ENCODE results near the gene SLCO2B1.
A peak's percentile ranks its signal among the peaks of the same experiment; 100 is the strongest.

Gene SLCO2B1

GRCh38 chr11:75162954-75163353, 12.0 kb downstream of the SLCO2B1 start:
- no peak for DNase-seq
- Mint-ChIP-seq H3K36me3 (ENCODE audit: low read depth) (no peaks in the 10 kb centered on the region), H3K27ac (no peak overlapping the region), H3K4me3 (no peak overlapping the region), H3K4me1 (ENCODE audit: low read depth) (peaks cover 5% of the 10 kb centered on the region), H3K9me3 (peaks cover 2% of the 10 kb centered on the region), H3K27me3 (no peaks in the 10 kb centered on the region)

DNA sequence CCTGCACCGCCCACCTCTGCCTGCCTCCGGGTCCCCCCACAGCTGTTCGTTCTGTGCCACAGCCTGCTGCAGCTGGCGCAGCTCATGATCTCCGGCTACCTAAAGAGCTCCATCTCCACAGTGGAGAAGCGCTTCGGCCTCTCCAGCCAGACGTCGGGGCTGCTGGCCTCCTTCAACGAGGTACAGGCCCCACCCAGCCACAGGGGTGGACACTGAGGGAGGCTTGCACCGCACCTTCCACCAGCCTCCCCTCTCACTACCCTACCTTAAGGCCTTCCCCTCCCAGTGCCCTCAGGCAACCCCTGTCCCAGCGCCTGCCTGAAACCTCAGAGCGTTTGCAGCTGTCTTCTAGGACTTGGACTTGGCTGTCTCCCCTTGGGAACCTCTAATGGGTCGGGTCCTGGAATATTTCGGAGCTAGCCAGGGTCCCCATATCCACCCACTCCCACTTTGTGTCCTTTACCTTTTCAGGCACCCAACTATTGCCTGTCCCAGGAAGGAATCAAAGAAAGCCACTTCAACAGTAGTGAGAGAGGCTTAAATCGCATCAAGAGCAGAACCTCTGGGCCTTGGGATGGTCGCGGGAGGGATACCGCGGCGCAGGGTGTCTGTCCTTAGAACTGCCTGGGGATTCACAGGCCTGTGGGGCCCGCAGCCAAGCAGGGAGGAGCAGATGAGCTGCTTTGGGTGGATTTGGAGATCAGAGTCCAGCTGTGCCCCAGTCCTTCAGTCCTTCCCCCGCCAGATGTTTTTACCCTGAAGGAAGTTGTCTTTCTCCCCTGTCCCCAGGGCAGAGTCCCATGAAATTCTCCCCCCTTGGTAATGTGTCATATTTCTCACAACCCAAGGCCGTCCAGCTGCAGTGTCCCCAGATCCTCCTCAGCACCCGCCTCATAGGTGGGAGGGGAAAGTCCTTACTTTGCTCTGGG, 13.3 kb downstream of the SLCO2B1 start:
- no peaks in the 10 kb centered on the region for H3K27me3 Mint-ChIP-seq
- no peak overlapping the region for H3K27ac Mint-ChIP-seq

GRCh38 chr11:75165721-75166120, 14.8 kb downstream of the SLCO2B1 start:
- H3K4me3 Mint-ChIP-seq, result no peak overlapping the region
- peaks cover under 1% of the 10 kb centered on the region for H3K9me3 Mint-ChIP-seq
- no peak overlapping the region for H3K27ac Mint-ChIP-seq
- no peak for DNase-seq
- H3K36me3 Mint-ChIP-seq (ENCODE audit: low read depth), result no peaks in the 10 kb centered on the region
- peaks cover 5% of the 10 kb centered on the region for H3K4me1 Mint-ChIP-seq (ENCODE audit: low read depth)
- H3K27me3 Mint-ChIP-seq, result no peaks in the 10 kb centered on the region

More for the DNA sequence above, 13.3 kb downstream of the SLCO2B1 start:
- no peak overlapping the region for H3K4me3 Mint-ChIP-seq
- H3K4me1 Mint-ChIP-seq (ENCODE audit: low read depth), result peaks cover 5% of the 10 kb centered on the region
- H3K9me3 Mint-ChIP-seq, result peaks cover 2% of the 10 kb centered on the region
- no peak for DNase-seq
- H3K36me3 Mint-ChIP-seq (ENCODE audit: low read depth), result no peaks in the 10 kb centered on the region

DNA sequence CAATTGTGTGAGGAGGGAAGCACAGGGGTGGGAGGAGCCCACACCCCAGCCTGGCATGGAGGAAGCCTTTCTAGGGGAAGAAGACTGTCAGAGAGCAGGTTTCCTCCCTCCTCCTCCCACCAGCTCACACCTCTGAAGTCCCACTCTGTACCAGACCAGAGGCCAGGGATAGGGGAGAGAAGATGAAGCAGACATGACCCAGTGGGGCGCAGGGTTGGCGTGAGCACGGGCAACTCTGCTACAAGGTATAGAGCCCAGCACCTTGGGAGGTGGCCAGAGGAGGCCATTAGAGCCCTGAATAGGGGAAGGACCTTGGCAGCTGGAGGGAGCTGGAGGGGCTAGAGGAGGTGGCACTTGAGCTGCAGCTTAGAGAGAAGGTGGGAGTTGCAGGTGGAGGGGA, 15.9 kb downstream of the SLCO2B1 start:
- H3K9me3 Mint-ChIP-seq, result no peaks in the 10 kb centered on the region
- H3K36me3 Mint-ChIP-seq (ENCODE audit: low read depth), result no peaks in the 10 kb centered on the region
- no peak overlapping the region for H3K4me3 Mint-ChIP-seq
- H3K27ac Mint-ChIP-seq, result no peak overlapping the region
- no peaks in the 10 kb centered on the region for H3K27me3 Mint-ChIP-seq
- no peak for DNase-seq
- H3K4me1 Mint-ChIP-seq (ENCODE audit: low read depth), result no peaks in the 10 kb centered on the region

DNA sequence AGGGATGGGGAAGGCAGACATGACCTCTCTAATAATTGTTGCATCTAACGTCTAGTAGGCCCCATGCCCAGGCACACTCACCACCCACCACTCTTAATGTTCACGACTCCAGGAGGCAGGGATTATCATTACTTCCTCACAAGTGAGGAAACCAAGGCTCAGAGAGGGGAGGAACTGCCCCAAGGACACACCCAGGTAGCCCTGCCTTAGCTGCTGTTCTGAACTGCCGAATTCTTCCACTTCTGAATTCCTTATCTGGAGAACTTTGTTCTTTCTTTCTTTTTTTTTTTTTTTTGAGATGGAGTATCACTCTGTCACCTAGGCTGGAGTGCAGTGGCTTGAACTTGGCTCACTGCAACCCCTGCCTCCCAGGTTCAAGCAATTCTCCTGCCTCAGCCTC, 16.7 kb downstream of the SLCO2B1 start:
- DNase-seq, result no peak
- Mint-ChIP-seq H3K27ac (no peak overlapping the region), H3K4me1 (ENCODE audit: low read depth) (no peaks in the 10 kb centered on the region), H3K36me3 (ENCODE audit: low read depth) (no peaks in the 10 kb centered on the region), H3K9me3 (no peaks in the 10 kb centered on the region), H3K27me3 (no peaks in the 10 kb centered on the region), H3K4me3 (no peak overlapping the region)

DNA sequence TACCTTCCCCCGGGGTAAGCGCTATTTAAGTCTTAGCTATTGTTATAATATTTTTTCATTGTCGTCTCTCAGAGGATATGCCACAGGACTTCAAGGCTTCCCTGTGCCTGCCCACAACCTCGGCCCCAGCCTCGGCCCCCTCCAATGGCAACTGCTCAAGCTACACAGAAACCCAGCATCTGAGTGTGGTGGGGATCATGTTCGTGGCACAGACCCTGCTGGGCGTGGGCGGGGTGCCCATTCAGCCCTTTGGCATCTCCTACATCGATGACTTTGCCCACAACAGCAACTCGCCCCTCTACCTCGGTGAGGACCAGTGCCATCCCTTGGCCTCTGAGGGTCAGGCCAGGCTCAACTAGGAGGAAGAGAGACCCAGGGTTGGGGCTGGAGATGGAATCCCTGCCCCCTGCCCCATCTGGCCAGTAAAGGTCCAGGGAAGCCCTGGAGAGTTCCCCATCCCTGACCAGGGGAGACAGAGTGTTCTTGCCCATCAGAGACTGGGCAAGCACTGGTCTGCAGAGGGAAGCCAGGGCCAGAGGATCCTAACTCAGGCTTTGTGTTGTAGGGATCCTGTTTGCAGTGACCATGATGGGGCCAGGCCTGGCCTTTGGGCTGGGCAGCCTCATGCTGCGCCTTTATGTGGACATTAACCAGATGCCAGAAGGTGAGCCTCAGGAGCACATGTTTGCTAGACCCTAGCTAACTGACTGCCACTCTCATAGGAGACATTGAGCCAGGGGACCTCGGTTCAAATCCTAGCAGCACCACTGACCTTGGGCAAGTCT, 18.4 kb downstream of the SLCO2B1 start:
- H3K27ac Mint-ChIP-seq, result no peak overlapping the region
- peaks cover 3% of the 10 kb centered on the region for H3K4me1 Mint-ChIP-seq (ENCODE audit: low read depth)
- no peaks in the 10 kb centered on the region for H3K27me3 Mint-ChIP-seq

GRCh38 chr11:75170516-75171201, 19.8 kb downstream of the SLCO2B1 start:
- peaks cover 13% of the 10 kb centered on the region for H3K4me1 Mint-ChIP-seq (ENCODE audit: low read depth)
- H3K36me3 Mint-ChIP-seq (ENCODE audit: low read depth), result no peaks in the 10 kb centered on the region
- no peak overlapping the region for H3K27ac Mint-ChIP-seq
- no peaks in the 10 kb centered on the region for H3K27me3 Mint-ChIP-seq
- no peaks in the 10 kb centered on the region for H3K9me3 Mint-ChIP-seq
- H3K4me3 Mint-ChIP-seq, result no peak overlapping the region
- DNase-seq, result no peak

More for the DNA sequence above, 18.4 kb downstream of the SLCO2B1 start:
- Mint-ChIP-seq H3K9me3 (no peaks in the 10 kb centered on the region), H3K36me3 (ENCODE audit: low read depth) (no peaks in the 10 kb centered on the region), H3K4me3 (no peak overlapping the region)
- no peak for DNase-seq

GRCh38 chr11:75173336-75173735, 22.4 kb downstream of the SLCO2B1 start:
- no peaks in the 10 kb centered on the region for H3K9me3 Mint-ChIP-seq
- H3K4me3 Mint-ChIP-seq, result no peak overlapping the region
- H3K27me3 Mint-ChIP-seq, result no peaks in the 10 kb centered on the region
- no peak for DNase-seq
- H3K27ac Mint-ChIP-seq, result no peak overlapping the region
- peaks cover 13% of the 10 kb centered on the region for H3K4me1 Mint-ChIP-seq (ENCODE audit: low read depth)
- H3K36me3 Mint-ChIP-seq (ENCODE audit: low read depth), result no peaks in the 10 kb centered on the region

DNA sequence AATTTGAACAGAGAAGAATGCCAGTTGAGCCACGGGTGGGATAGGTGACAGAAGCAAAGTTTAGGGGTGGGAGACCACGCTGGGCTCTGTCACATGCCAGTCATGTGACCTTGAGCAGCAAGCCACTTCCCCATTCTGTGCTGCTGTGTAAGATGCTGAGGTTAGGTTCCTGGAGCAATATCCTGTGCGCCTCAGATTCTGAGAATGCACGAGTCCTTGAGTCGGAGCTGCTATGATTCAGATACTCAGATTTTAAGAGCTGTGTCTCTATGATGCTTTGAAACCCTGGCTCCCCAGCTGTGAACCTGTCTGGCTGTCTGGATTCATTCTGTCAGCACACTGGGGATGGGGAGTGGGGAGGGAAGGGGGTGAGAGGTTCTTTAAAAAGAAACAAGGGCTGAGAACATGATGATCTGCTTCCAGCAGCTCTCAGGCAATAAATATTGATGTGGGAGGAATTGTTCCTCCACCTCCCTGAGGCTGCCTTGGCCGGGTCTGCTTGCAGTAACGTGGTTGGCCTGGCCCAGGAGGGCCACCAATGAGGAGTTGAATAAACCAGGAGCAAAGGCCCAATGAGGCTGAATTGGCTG, 24.0 kb downstream of the SLCO2B1 start:
- Mint-ChIP-seq H3K27ac (peak overlapping the region; percentile 24), H3K4me1 (ENCODE audit: low read depth) (peaks cover 13% of the 10 kb centered on the region), H3K4me3 (no peak overlapping the region), H3K9me3 (no peaks in the 10 kb centered on the region), H3K27me3 (no peaks in the 10 kb centered on the region), H3K36me3 (ENCODE audit: low read depth) (no peaks in the 10 kb centered on the region)
- DNase-seq, result no peak

GRCh38 chr11:75182664-75183063, 31.8 kb downstream of the SLCO2B1 start:
- peaks cover 21% of the 10 kb centered on the region for H3K27me3 Mint-ChIP-seq
- no peak for DNase-seq
- H3K9me3 Mint-ChIP-seq, result no peaks in the 10 kb centered on the region
- no peaks in the 10 kb centered on the region for H3K36me3 Mint-ChIP-seq (ENCODE audit: low read depth)
- H3K4me1 Mint-ChIP-seq (ENCODE audit: low read depth), result no peaks in the 10 kb centered on the region
- no peak overlapping the region for H3K4me3 Mint-ChIP-seq
- H3K27ac Mint-ChIP-seq, result no peak overlapping the region

DNA sequence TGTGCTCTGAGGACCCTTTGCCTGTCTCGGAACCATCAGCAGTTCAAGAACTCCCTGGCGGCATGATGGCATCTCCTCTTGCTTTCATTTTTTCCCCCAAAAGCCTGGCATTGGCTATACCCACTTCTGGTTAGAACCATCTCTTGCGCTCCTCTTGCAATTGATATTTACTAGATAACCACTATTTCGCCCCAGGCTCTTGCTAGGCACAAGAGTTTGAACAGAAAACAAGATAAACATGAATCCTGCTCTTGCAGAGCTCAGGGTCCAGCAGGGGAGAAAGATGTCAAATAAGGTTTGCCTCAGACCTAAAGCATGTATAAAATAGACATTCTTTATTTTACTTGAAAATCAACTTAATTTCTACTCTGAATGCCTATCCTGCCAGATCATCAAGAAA, 33.1 kb downstream of the SLCO2B1 start:
- Mint-ChIP-seq H3K4me3 (no peak overlapping the region), H3K27ac (no peak overlapping the region), H3K27me3 (peaks cover 21% of the 10 kb centered on the region), H3K4me1 (ENCODE audit: low read depth) (no peaks in the 10 kb centered on the region), H3K36me3 (ENCODE audit: low read depth) (no peaks in the 10 kb centered on the region), H3K9me3 (no peaks in the 10 kb centered on the region)
- no peak for DNase-seq

- Mint-ChIP-seq H3K27me3 (peaks cover 21% of the 10 kb centered on the region), H3K36me3 (ENCODE audit: low read depth) (no peaks in the 10 kb centered on the region), H3K9me3 (no peaks in the 10 kb centered on the region), H3K4me1 (ENCODE audit: low read depth) (no peaks in the 10 kb centered on the region), H3K4me3 (no peak overlapping the region), H3K27ac (no peak overlapping the region)
- DNase-seq, result no peak
These were observed 34.0 kb downstream of the SLCO2B1 start for GRCh38 chr11:75184757-75185425.

- no peak for DNase-seq
- Mint-ChIP-seq H3K9me3 (no peaks in the 10 kb centered on the region), H3K36me3 (ENCODE audit: low read depth) (no peaks in the 10 kb centered on the region), H3K27ac (no peak overlapping the region), H3K27me3 (peaks cover 17% of the 10 kb centered on the region), H3K4me3 (no peak overlapping the region), H3K4me1 (ENCODE audit: low read depth) (no peaks in the 10 kb centered on the region)
These were observed 35.0 kb downstream of the SLCO2B1 start for GRCh38 chr11:75185866-75186265.

GRCh38 chr11:75186999-75187398, 36.1 kb downstream of the SLCO2B1 start:
- Mint-ChIP-seq H3K9me3 (no peaks in the 10 kb centered on the region), H3K4me1 (ENCODE audit: low read depth) (no peaks in the 10 kb centered on the region), H3K27me3 (peaks cover 11% of the 10 kb centered on the region), H3K27ac (no peak overlapping the region), H3K36me3 (ENCODE audit: low read depth) (no peaks in the 10 kb centered on the region), H3K4me3 (no peak overlapping the region)
- no peak for DNase-seq

All from activated T-cell treated with anti-CD3 and anti-CD28 coated beads, Interleukin-2, amount 50 U/mL, for 24 hours (primary cell).